ENCODE results near the gene AIP.

Gene AIP

DNA sequence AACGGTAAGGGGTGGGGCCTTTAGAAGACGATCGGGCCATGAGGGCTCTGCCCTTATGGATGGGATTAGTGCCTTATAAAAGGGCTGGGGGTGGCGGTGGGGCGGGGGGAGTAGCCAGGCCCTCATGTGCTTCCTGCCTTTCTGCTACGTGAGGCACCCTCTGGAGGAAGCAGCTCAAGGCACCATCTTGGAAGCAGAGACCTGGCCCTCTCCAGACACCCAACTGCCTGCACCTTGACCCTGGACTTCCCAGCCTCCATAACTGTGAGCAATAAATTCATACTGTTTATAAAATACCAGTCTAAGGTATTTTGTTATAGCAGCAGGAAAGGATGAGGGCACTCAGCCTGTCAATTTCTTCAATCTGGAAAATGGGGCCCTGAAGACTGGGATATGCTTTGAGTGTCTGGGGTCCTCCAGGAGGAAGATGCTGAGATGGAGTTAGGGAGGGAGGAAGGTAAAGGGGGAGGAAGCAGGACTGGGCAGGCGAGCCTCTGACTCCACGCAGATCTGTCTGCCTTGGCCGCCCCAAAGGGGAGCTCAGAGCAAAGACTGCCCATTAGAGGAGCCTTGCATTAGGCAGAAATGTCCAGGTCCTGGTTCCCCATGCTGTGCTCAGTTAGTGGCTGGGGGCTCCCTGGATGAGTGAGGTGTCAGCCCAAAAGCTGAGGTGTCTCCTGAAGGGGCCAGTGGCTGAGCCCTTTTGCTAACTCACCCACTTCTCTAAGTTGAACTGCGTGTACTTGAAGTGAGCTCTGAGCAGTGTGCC is 35.1 kb downstream of the AIP start:
- Mint-ChIP-seq H3K9me3 (ENCODE audit: low read depth) (no peaks in the 10 kb centered on the region), H3K4me3 (no peak overlapping the region), H3K27ac (no peak overlapping the region), H3K4me1 (ENCODE audit: low read depth) (no peaks in the 10 kb centered on the region), H3K27me3 (peaks cover under 1% of the 10 kb centered on the region), H3K36me3 (no peaks in the 10 kb centered on the region)

- Mint-ChIP-seq H3K4me1 (ENCODE audit: low read depth) (no peaks in the 10 kb centered on the region), H3K27me3 (no peaks in the 10 kb centered on the region), H3K4me3 (no peak overlapping the region), H3K36me3 (no peaks in the 10 kb centered on the region), H3K9me3 (ENCODE audit: low read depth) (no peaks in the 10 kb centered on the region), H3K27ac (no peak overlapping the region)
Measured at GRCh38 chr11:67519726-67520125, 36.9 kb downstream of the AIP start.

DNA sequence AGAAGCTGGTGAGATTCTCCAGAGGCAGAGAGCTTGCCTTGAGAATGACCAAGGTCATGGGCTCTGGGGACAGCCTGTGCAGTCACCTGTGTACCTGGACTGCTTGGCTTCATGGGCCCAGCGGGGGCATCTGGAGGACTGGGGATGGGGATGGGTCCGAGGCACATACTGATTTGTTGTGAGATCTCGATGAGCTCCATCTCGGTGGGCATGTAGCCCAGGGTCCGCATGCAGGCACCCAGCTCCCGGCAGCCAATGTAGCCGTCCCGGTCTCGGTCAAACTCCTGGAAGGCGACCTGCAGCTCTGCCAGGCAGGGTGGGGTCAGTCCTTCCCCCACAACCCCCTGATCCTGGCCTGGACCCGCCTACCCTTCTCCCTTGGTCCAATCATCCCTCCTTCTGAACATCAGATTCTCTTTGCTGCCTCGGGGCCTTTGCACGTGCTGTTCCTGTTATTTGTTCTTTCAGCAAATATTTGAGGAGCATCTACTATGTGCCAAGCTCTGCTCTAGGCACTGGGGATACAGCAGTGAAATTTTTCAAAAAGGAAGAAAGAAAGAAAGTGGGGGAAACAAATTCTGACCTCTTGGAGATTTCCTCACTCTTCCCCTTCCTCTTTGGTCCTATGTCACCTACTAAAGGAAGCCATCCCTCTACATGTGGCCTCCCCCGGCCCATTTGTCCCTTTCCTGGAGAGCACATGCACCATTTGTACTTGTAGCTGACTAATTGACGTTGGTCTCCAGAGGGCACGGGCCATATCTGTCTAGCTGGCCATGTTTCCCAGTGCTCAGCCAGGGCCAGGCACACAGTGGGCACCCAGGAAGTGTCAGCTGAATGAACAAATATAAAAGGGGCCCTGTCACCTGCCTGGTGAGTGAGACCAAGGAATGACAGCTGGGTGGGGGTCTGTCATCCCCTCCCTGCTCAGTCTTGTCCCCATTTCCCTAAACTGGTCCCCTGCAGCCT is 38.3 kb downstream of the AIP start:
- H3K4me3 Mint-ChIP-seq = no peak overlapping the region
- no peaks in the 10 kb centered on the region for H3K4me1 Mint-ChIP-seq (ENCODE audit: low read depth)
- H3K27ac Mint-ChIP-seq = no peak overlapping the region
- no peaks in the 10 kb centered on the region for H3K36me3 Mint-ChIP-seq
- no peaks in the 10 kb centered on the region for H3K9me3 Mint-ChIP-seq (ENCODE audit: low read depth)
- no peaks in the 10 kb centered on the region for H3K27me3 Mint-ChIP-seq

GRCh38 chr11:67521924-67522323 is 39.1 kb downstream of the AIP start:
- no peaks in the 10 kb centered on the region for H3K4me1 Mint-ChIP-seq (ENCODE audit: low read depth)
- H3K27ac Mint-ChIP-seq = no peak overlapping the region
- no peaks in the 10 kb centered on the region for H3K36me3 Mint-ChIP-seq
- no peaks in the 10 kb centered on the region for H3K27me3 Mint-ChIP-seq
- no peaks in the 10 kb centered on the region for H3K9me3 Mint-ChIP-seq (ENCODE audit: low read depth)
- H3K4me3 Mint-ChIP-seq = no peak overlapping the region

GRCh38 chr11:67522338-67522737 is 39.5 kb downstream of the AIP start:
- no peak overlapping the region for H3K4me3 Mint-ChIP-seq
- no peaks in the 10 kb centered on the region for H3K4me1 Mint-ChIP-seq (ENCODE audit: low read depth)
- H3K27me3 Mint-ChIP-seq = no peaks in the 10 kb centered on the region
- H3K9me3 Mint-ChIP-seq (ENCODE audit: low read depth) = no peaks in the 10 kb centered on the region
- no peak overlapping the region for H3K27ac Mint-ChIP-seq
- H3K36me3 Mint-ChIP-seq = no peaks in the 10 kb centered on the region

GRCh38 chr11:67522844-67523555 is 40.2 kb downstream of the AIP start, which contains the start of gene CABP2:
Gene CABP2 (minus strand): TSS chr11:67523446. CDS start chr11:67523326, 120 bp downstream.
- H3K27ac Mint-ChIP-seq = no peak within 1 kb of the TSS
- H3K4me3 Mint-ChIP-seq = no peak within 1 kb of the TSS
- no peaks in the 10 kb centered on the region for H3K36me3 Mint-ChIP-seq
- no peaks in the 10 kb centered on the region for H3K4me1 Mint-ChIP-seq (ENCODE audit: low read depth)
- no peaks in the 10 kb centered on the region for H3K9me3 Mint-ChIP-seq (ENCODE audit: low read depth)
- H3K27me3 Mint-ChIP-seq = no peaks in the 10 kb centered on the region

GRCh38 chr11:67523556-67524479 is 41.0 kb downstream of the AIP start:
- no peaks in the 10 kb centered on the region for H3K36me3 Mint-ChIP-seq
- no peaks in the 10 kb centered on the region for H3K9me3 Mint-ChIP-seq (ENCODE audit: low read depth)
- no peak overlapping the region for H3K27ac Mint-ChIP-seq
- H3K4me3 Mint-ChIP-seq = no peak overlapping the region
- H3K27me3 Mint-ChIP-seq = no peaks in the 10 kb centered on the region
- H3K4me1 Mint-ChIP-seq (ENCODE audit: low read depth) = no peaks in the 10 kb centered on the region

DNA sequence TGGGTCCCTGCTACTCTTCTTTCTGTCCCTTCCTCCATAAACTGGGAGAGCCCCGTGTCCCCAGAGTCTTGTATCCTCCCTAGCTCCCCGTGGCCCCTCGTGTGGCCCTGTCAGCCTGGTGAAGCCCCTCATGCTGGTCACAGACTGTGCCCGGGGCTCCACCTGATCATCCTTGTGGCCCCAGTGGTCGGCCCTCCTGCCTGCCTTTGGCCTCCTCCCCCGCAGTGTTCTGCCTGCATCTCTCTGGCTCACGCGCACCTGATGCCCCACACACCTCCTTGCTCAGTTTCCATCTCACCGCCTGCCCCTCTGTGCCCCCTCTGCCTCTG is 41.6 kb downstream of the AIP start:
- H3K36me3 Mint-ChIP-seq = no peaks in the 10 kb centered on the region
- H3K4me3 Mint-ChIP-seq = no peak overlapping the region
- H3K9me3 Mint-ChIP-seq (ENCODE audit: low read depth) = no peaks in the 10 kb centered on the region
- H3K27ac Mint-ChIP-seq = no peak overlapping the region
- H3K27me3 Mint-ChIP-seq = no peaks in the 10 kb centered on the region
- H3K4me1 Mint-ChIP-seq (ENCODE audit: low read depth) = no peaks in the 10 kb centered on the region

- Mint-ChIP-seq H3K36me3 (no peaks in the 10 kb centered on the region), H3K27me3 (no peaks in the 10 kb centered on the region), H3K9me3 (ENCODE audit: low read depth) (no peaks in the 10 kb centered on the region), H3K27ac (no peak overlapping the region), H3K4me3 (no peak overlapping the region), H3K4me1 (ENCODE audit: low read depth) (no peaks in the 10 kb centered on the region)
Measured at GRCh38 chr11:67525275-67525976, 42.6 kb downstream of the AIP start.

- Mint-ChIP-seq H3K9me3 (ENCODE audit: low read depth) (no peaks in the 10 kb centered on the region), H3K36me3 (no peaks in the 10 kb centered on the region), H3K27ac (no peak overlapping the region), H3K4me1 (ENCODE audit: low read depth) (no peaks in the 10 kb centered on the region), H3K27me3 (no peaks in the 10 kb centered on the region), H3K4me3 (no peak overlapping the region)
Measured at GRCh38 chr11:67528376-67528775, 45.5 kb downstream of the AIP start.

- H3K4me1 Mint-ChIP-seq (ENCODE audit: low read depth) = no peaks in the 10 kb centered on the region
- peaks cover 6% of the 10 kb centered on the region for H3K9me3 Mint-ChIP-seq (ENCODE audit: low read depth)
- H3K4me3 Mint-ChIP-seq = no peak overlapping the region
- H3K27ac Mint-ChIP-seq = no peak overlapping the region
- peaks cover 3% of the 10 kb centered on the region for H3K36me3 Mint-ChIP-seq
- peaks cover 1% of the 10 kb centered on the region for H3K27me3 Mint-ChIP-seq
Measured at GRCh38 chr11:67530282-67530592, 47.4 kb downstream of the AIP start.

DNA sequence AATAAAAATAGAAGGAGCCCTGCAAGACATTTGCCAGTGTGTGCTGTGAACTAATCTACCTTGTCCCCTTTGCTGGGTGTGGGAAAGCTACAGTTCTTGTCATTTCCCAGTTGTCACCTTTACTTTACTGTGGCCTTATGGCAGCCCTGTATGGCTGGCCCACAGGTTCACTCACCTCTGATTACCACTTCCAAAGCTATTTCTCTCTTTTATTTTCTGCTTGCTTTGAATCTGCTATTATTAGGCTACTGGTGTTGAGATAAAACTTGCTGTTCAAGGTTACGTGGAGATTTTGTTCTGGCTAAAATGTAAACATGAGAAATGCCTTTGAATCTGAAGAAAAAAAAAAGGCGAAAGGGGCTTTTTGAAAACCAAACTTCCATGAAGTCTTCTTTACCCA is 50.1 kb downstream of the AIP start:
- Mint-ChIP-seq H3K4me3 (no peak overlapping the region), H3K36me3 (peaks cover 3% of the 10 kb centered on the region), H3K27ac (no peak overlapping the region), H3K4me1 (ENCODE audit: low read depth) (no peaks in the 10 kb centered on the region), H3K27me3 (peaks cover 1% of the 10 kb centered on the region), H3K9me3 (ENCODE audit: low read depth) (peaks cover 6% of the 10 kb centered on the region)

GRCh38 chr11:67534070-67534679 is 51.3 kb downstream of the AIP start:
- Mint-ChIP-seq H3K4me3 (no peak overlapping the region), H3K27ac (no peak overlapping the region), H3K9me3 (ENCODE audit: low read depth) (peaks cover 6% of the 10 kb centered on the region), H3K36me3 (peaks cover 3% of the 10 kb centered on the region), H3K27me3 (peaks cover 1% of the 10 kb centered on the region), H3K4me1 (ENCODE audit: low read depth) (no peaks in the 10 kb centered on the region)

Data from activated naive CD8-positive, alpha-beta T cell (primary cell).